Measurements from ENCODE around the gene IL17D. TPM values are rescaled to one million over a fixed set of nuclear protein-coding genes. Genes with fewer than 3 reads are reported as not detected.
"Not testable (repeated sequence)": the region's sequence is repeated elsewhere in the genome, so short reads cannot be mapped to it uniquely, and the experiment has no call there.

The IL17D gene
- total and polyA plus RNA-seq, 8 donors = 0.45 to 3.5 (median 0.85) TPM; not detected in 2

DNA sequence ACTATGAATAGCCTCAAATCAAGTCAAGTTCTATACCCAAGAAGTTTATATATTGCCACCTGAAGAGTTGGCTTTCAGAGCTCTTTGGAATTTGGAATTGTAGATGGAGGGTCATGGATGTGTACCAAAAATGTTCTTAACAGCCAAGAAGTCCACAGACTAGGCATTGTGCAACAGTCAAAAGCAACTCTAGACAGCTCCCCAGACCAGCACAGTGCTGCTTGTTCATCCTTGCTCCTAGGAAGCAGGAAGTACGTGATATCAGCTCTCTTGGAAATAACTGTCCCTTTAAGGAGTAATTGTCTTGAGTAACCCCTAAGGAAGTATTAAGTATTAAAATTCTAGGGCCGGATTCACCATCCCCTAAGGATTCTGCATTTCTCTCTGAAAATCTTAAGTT is 30.7 kb upstream of the IL17D start:
- 61 to 94% (median 80%) methylated on average over 2 of the region's 2 CpGs for WGBS, 5 donors
- Histone ChIP-seq H3K4me3 (no peak overlapping the region), H3K27me3 (no peaks in the 10 kb centered on the region), H3K9me3 (no peaks in the 10 kb centered on the region), H3K36me3 (peaks cover 0 to 39% (median 24%) of the 10 kb centered on the region in 4 donors), H3K4me1 (no peaks in the 10 kb centered on the region), H3K27ac (no peak overlapping the region)
- DNase-seq = no peak
- intact Hi-C loops (cut with DNase I; ENCODE audit: low total_unique reads) = no loop called here
- TF ChIP-seq EP300 (IDR thresholded peaks at IDR 0.05) (no peak), POLR2A (IDR thresholded peaks at IDR 0.05) (no peak), POLR2AphosphoS5 (IDR thresholded peaks at IDR 0.05) (no peak), CTCF (IDR thresholded peaks at IDR 0.05) (no peak)

DNA sequence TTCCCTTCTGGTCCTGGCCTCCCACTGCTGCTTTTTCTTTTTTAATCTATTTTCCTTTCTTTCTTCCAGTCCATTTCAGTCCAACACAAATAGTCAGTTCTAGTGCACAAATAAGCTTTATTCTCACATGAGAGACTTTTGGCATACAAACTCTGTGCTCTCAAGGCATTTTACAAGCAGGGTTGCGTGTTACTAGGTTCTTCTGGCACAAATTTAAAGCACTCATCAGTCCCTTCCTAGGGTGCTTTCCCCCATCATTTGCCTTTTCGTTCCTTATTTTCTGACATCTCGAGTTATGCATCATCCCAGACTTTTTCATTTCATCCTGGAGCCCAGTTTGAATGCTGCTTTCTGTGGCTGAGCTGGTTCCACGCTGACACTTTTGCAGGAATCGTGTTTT is 29.8 kb upstream of the IL17D start:
- no peak overlapping the region for H3K27ac ChIP-seq
- H3K36me3 ChIP-seq = peaks cover 0 to 44% (median 26%) of the 10 kb centered on the region in 4 donors
- H3K4me3 ChIP-seq = no peak overlapping the region
- DNase-seq = no peak
- WGBS, 5 donors = 91 to 94% (median 91%) methylated on average over 5 of the region's 5 CpGs
- no peak for TF ChIP-seq CTCF (IDR thresholded peaks at IDR 0.05)
- TF ChIP-seq EP300 (IDR thresholded peaks at IDR 0.05) = no peak
- TF ChIP-seq POLR2AphosphoS5 (IDR thresholded peaks at IDR 0.05) = no peak
- no peak for TF ChIP-seq POLR2A (IDR thresholded peaks at IDR 0.05)
- no peaks in the 10 kb centered on the region for H3K27me3 ChIP-seq
- intact Hi-C loops (cut with DNase I; ENCODE audit: low total_unique reads) = no loop called here
- no peaks in the 10 kb centered on the region for H3K4me1 ChIP-seq
- H3K9me3 ChIP-seq = no peaks in the 10 kb centered on the region

DNA sequence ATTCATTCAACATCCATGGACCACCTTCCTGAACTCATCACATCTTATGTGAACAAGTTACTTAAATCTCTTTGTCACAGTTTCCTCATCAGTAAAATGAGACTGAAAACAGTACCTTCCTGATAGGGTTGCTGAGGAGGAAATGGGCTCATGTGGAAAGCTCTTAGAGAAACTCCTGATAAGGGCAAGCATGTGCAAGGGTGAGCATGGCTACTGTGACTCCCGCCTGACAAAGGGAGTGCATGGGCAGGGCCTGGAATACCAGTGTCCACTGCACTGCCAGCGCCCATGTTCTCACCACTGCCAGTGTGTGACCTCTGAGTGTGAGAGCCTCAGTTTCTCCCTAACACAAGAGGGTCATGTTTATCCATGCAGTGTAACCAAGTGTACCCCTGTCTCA is 27.3 kb upstream of the IL17D start:
- intact Hi-C loops (cut with DNase I; ENCODE audit: low total_unique reads) = no loop called here

DNA sequence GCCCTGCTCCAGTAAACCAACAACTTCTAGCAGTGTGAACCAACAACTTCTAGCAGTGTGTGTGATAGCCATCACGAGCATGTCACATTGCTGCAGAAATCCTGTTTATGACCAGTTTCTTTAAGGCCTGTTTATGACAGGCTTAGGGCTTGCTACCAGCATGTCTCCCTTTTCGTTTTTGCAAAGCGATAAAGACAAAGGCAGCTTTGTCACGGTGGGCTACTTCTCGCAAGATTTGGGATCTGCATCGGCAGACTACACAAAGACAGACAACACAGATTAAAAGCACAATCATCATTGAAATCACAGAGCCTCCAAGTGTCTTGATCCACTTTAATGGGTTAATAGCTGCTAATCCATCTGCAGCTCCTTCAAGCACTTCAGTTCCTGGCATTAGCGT is 24.9 kb upstream of the IL17D start:
- peaks cover 0 to 20% (median 10%) of the 10 kb centered on the region in 4 donors for H3K36me3 ChIP-seq
- H3K4me3 ChIP-seq; H3K9me3 ChIP-seq; H3K27me3 ChIP-seq; H3K4me1 ChIP-seq; H3K27ac ChIP-seq; DNase-seq; intact Hi-C loops (cut with DNase I; ENCODE audit: low total_unique reads): not testable (repeated sequence)
- WGBS, 5 donors = 53 to 93% (median 69%) methylated on average over 7 of the region's 7 CpGs

More for the DNA sequence above, 27.3 kb upstream of the IL17D start:
- 76 to 94% (median 83%) methylated on average over 2 of the region's 2 CpGs for WGBS, 5 donors
- Histone ChIP-seq H3K27ac (no peak overlapping the region), H3K4me3 (no peak overlapping the region), H3K36me3 (peaks cover 0 to 43% (median 24%) of the 10 kb centered on the region in 4 donors), H3K27me3 (no peaks in the 10 kb centered on the region), H3K9me3 (no peaks in the 10 kb centered on the region), H3K4me1 (no peaks in the 10 kb centered on the region)
- no peak for TF ChIP-seq POLR2A (IDR thresholded peaks at IDR 0.05)
- no peak for TF ChIP-seq CTCF (IDR thresholded peaks at IDR 0.05)
- no peak for TF ChIP-seq EP300 (IDR thresholded peaks at IDR 0.05)
- no peak for TF ChIP-seq POLR2AphosphoS5 (IDR thresholded peaks at IDR 0.05)
- DNase-seq = no peak

- TF ChIP-seq POLR2AphosphoS5 (IDR thresholded peaks at IDR 0.05) (no peak), CTCF (IDR thresholded peaks at IDR 0.05) (no peak), POLR2A (IDR thresholded peaks at IDR 0.05) (no peak), EP300 (IDR thresholded peaks at IDR 0.05) (no peak)
- WGBS, 5 donors = 64 to 100% (median 85%) methylated on average over 3 of the region's 3 CpGs
- intact Hi-C loops (cut with DNase I; ENCODE audit: low total_unique reads) = no loop called here
- Histone ChIP-seq H3K4me1 (no peaks in the 10 kb centered on the region), H3K27me3 (no peaks in the 10 kb centered on the region), H3K9me3 (no peaks in the 10 kb centered on the region), H3K36me3 (peaks cover 0 to 18% (median 8%) of the 10 kb centered on the region in 4 donors), H3K27ac (no peak overlapping the region), H3K4me3 (no peak overlapping the region)
- no peak for DNase-seq
Observed at GRCh38 chr13:20679879-20680278, 23.6 kb upstream of the IL17D start.
